Lung (tissue), 12 donors: ENCODE measurements around the gene SEMA4D. TPM values are rescaled to one million over a fixed set of nuclear protein-coding genes. Genes with fewer than 3 reads are reported as not detected.

Source experiments
- ATAC-seq: fragments of 200-7000 bp; cut with Tn5 transposase; one replicate; pipeline ENCODE4 v1.9.1; 2020; ENCODE audit warnings: moderate number of reproducible peaks; ENCODE audit not compliant: insufficient read depth, low FRiP score
- DNase-seq, 3 donors: peaks; one replicate each; pipeline ENCODE4 v3.0.0-alpha.2; 2013 to 2017
- H3K27ac ChIP-seq, 2 donors: one replicate each; pipeline ENCODE4 v1.5.1; 2013; ENCODE audit warnings: mild to moderate bottlenecking in 2 of 2, moderate library complexity in 2 of 2, control low read depth in 1 of 2, inconsistent platforms in 1 of 2, low read depth in 1 of 2, low read length in 1 of 2
- H3K27me3 ChIP-seq, 3 donors: one replicate each; pipeline ENCODE4 v1.5.1; 2013; ENCODE audit warnings: low read length in 2 of 3; ENCODE audit not compliant: control insufficient read depth in 3 of 3, insufficient read depth in 3 of 3
- H3K36me3 ChIP-seq, 4 donors: one replicate each; pipeline ENCODE4 v1.5.1; 2013; ENCODE audit warnings: low read length in 4 of 4, mild to moderate bottlenecking in 1 of 4, moderate library complexity in 1 of 4; ENCODE audit not compliant: control insufficient read depth in 4 of 4, insufficient read depth in 4 of 4
- H3K4me1 ChIP-seq, 5 donors: one replicate each; pipeline ENCODE4 v1.5.1; 2013; ENCODE audit warnings: low read length in 5 of 5, mild to moderate bottlenecking in 2 of 5, moderate library complexity in 1 of 5; ENCODE audit not compliant: control insufficient read depth in 5 of 5, insufficient read depth in 5 of 5
- H3K4me3 ChIP-seq: one replicate; pipeline ENCODE4 v1.5.1; 2013; ENCODE audit warnings: mild to moderate bottlenecking, control low read depth, moderate library complexity
- H3K9ac ChIP-seq, 2 donors: one replicate each; pipeline ENCODE4 v1.5.1; 2013; ENCODE audit warnings: low read length in 2 of 2, control low read depth in 1 of 2; ENCODE audit not compliant: insufficient read depth in 1 of 2
- H3K9me3 ChIP-seq, 4 donors: one replicate each; pipeline ENCODE4 v1.5.1; 2013; ENCODE audit warnings: low read length in 3 of 4, mild to moderate bottlenecking in 1 of 4, moderate library complexity in 1 of 4; ENCODE audit not compliant: control insufficient read depth in 4 of 4, insufficient read depth in 3 of 4
- CTCF ChIP-seq: IDR thresholded peaks from 2 replicates; pipeline ENCODE4 v1.5.1; 2012; ENCODE audit warnings: mild to moderate bottlenecking; ENCODE audit errors: control extremely low read depth, extremely low read depth
- WGBS, 2 donors: extraction: QIAGEN DNeasy Blood & Tissue Kit; methylation state at CpG; one replicate each; pipeline ENCODE4 v1.1.7; 2013; 5-methylcytosine and 5-hydroxymethylcytosine counted together
- polyA plus RNA-seq, 2 donors: library from polyadenylated mRNA; stranded (reverse); fragments of 200-250 nt; gene quantifications; one replicate each; pipeline ENCODE4 v1.2.1, GENCODE V29; 2013
- total RNA-seq, 2 donors: library from RNA; depleted of rRNA in 1 of 2; stranded (reverse); fragments of >200 nt in 1 of 2; gene quantifications; one replicate each; pipeline ENCODE4 v1.2.1, GENCODE V29; 2014 to 2021
- donor health status: control.
- donor health status: control.
- donor health status: Bipolar disorder and iron deficiency.
- donor health status: healthy.
- donor health status: DM: yes; HTN: yes; CAD: no.

Gene SEMA4D
- total and polyA plus RNA-seq, 4 donors = 6.7 to 61.5 (median 29.0) TPM

DNA sequence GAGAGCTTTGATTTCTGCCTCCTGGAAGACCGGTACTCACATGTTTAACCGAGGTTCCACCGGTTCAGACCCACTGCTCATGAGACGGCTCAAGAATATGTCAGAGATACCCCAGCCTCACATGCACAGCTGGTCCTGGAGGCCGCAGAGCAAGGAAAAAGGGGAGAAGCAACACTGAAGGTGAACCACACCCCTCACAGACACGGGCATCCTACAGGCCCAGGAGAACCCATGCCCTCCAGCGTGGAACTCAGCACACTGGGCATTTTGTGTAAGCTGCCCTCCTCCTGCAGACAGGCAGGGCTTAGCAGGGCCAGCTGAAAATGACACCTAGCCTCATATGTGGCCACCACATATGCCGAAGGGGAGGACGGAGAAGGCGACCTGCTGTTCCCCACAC, 37.4 kb downstream of the SEMA4D start:
- no peak overlapping the region for H3K9ac ChIP-seq
- no peak for TF ChIP-seq CTCF

DNA sequence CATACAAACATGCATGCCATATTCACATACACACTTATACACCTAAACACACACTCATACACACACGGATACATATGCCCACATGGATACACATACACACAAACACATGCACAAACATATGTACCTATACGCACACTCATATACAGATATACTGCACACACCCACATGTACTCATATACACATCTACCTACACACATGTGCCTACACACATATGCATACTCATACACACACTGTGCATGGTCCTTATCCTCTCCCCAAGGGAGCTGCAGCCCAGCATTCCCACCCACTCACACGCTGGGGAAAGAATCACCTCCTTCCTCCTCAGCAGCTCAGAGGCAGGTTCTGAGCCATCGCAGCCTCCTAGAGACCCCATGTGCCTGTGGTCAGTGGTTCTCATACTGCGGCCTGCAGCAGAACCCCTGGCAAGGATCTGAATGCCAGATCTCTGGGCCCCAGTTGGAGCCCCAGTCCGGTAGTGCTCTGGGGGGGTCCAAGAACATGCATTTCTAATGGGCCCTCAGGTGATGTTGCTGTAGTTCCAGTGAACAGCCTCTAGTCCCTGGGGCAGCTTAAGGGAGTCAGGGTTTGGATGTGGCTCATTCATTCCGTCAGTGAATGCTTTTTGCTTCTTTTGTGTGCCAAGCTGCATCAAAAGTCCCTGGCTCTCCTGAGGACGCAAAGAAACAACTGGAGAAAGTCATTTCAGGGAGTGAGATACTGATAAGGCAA, 39.0 kb downstream of the SEMA4D start:
- no peak overlapping the region for H3K4me3 ChIP-seq
- H3K9me3 ChIP-seq = no peaks in the 10 kb centered on the region
- H3K27ac ChIP-seq = no peak overlapping the region
- H3K9ac ChIP-seq = no peak overlapping the region
- DNase-seq (no peak), ATAC-seq (no peak)
- no peak for TF ChIP-seq CTCF
- H3K36me3 ChIP-seq = peaks cover 0 to 5% (median 0%) of the 10 kb centered on the region in 4 donors
- no peaks in the 10 kb centered on the region for H3K4me1 ChIP-seq
- 91 to 94% methylated on average over 8 of the region's 8 CpGs for whole genome bisulfite sequencing, 2 donors
- H3K27me3 ChIP-seq = no peaks in the 10 kb centered on the region

More for the DNA sequence above, 37.4 kb downstream of the SEMA4D start:
- Histone ChIP-seq H3K4me3 (no peak overlapping the region), H3K4me1 (peaks cover 0 to 2% (median 0%) of the 10 kb centered on the region in 5 donors), H3K27ac (no peak overlapping the region), H3K36me3 (no peaks in the 10 kb centered on the region), H3K27me3 (no peaks in the 10 kb centered on the region), H3K9me3 (no peaks in the 10 kb centered on the region)
- 93 to 94% methylated on average over 10 of the region's 10 CpGs for WGBS, 2 donors
- no peak for ATAC-seq
- no peak for DNase-seq

- DNase-seq = no peak
- 93 to 94% methylated on average over 9 of the region's 9 CpGs for WGBS, 2 donors
- no peak overlapping the region for H3K9ac ChIP-seq
Measured at GRCh38 chr9:89457376-89457855, 40.5 kb downstream of the SEMA4D start.

More at GRCh38 chr9:89457376-89457855, 40.5 kb downstream of the SEMA4D start:
- Histone ChIP-seq H3K9me3 (no peaks in the 10 kb centered on the region), H3K4me1 (no peaks in the 10 kb centered on the region), H3K27ac (no peak overlapping the region), H3K36me3 (peaks cover 0 to 9% (median 0%) of the 10 kb centered on the region in 4 donors), H3K4me3 (no peak overlapping the region), H3K27me3 (no peaks in the 10 kb centered on the region)
- ATAC-seq = no peak
- no peak for TF ChIP-seq CTCF
